Activated naive CD8-positive, alpha-beta T cell treated with anti-CD3 and anti-CD28 coated beads for 36 hours (primary cell): ENCODE measurements around the gene PXN. TPM values are rescaled to one million over a fixed set of nuclear protein-coding genes. Genes with fewer than 3 reads are reported as not detected.
"Not testable (repeated sequence)": the region's sequence is repeated elsewhere in the genome, so short reads cannot be mapped to it uniquely, and the experiment has no call there.

Experiments used
- DNase-seq: peaks from one replicate; pipeline ENCODE4 v3.0.0; 2021
- H3K27ac Mint-ChIP-seq: one replicate; pipeline ENCODE4 v1.8.0; 2022; ENCODE audit warnings: mild to moderate bottlenecking, moderate library complexity, mixed read lengths
- H3K27me3 Mint-ChIP-seq: one replicate; pipeline ENCODE4 v1.8.0; 2022; ENCODE audit warnings: mild to moderate bottlenecking, mixed read lengths
- H3K36me3 Mint-ChIP-seq: one replicate; pipeline ENCODE4 v1.8.0; 2021; ENCODE audit warnings: mild to moderate bottlenecking, mixed read lengths
- H3K4me1 Mint-ChIP-seq: one replicate; pipeline ENCODE4 v1.8.0; 2021; ENCODE audit warnings: mixed read lengths
- H3K4me3 Mint-ChIP-seq: one replicate; pipeline ENCODE4 v1.8.0; 2022; ENCODE audit warnings: mild to moderate bottlenecking, moderate library complexity, mixed read lengths
- H3K9me3 Mint-ChIP-seq: one replicate; pipeline ENCODE4 v1.8.0; 2022; ENCODE audit warnings: mixed read lengths
- total RNA-seq, 2 experiments: library from RNA; stranded (reverse); gene quantifications; one replicate each; pipeline ENCODE4 v1.2.3, GENCODE V29; 2021

PXN gene
- total RNA-seq, 2 experiments from 2014 or later: 37.1 to 39.2 TPM

GRCh38 chr12:120252071-120252906, 13.2 kb downstream of the PXN start:
- no peaks in the 10 kb centered on the region for H3K27me3 Mint-ChIP-seq
- H3K27ac Mint-ChIP-seq: peak overlapping the region; percentile 82
- peaks cover 13% of the 10 kb centered on the region for H3K36me3 Mint-ChIP-seq
- H3K4me3 Mint-ChIP-seq: peak overlapping the region; percentile 53
- H3K4me1 Mint-ChIP-seq: peaks cover 75% of the 10 kb centered on the region
- peak; percentile 67 for DNase-seq
- no peaks in the 10 kb centered on the region for H3K9me3 Mint-ChIP-seq

- H3K27me3 Mint-ChIP-seq, H3K9me3 Mint-ChIP-seq, DNase-seq: not testable (repeated sequence)
- peak overlapping the region; percentile 53 for H3K4me3 Mint-ChIP-seq
- H3K4me1 Mint-ChIP-seq: peaks cover 75% of the 10 kb centered on the region
- peak overlapping the region; percentile 82 for H3K27ac Mint-ChIP-seq
- H3K36me3 Mint-ChIP-seq: peaks cover 13% of the 10 kb centered on the region
Observed at GRCh38 chr12:120251364-120252070, 14.0 kb downstream of the PXN start.

- Mint-ChIP-seq H3K27me3 (no peaks in the 10 kb centered on the region), H3K4me1 (peaks cover 70% of the 10 kb centered on the region), H3K36me3 (peaks cover 13% of the 10 kb centered on the region), H3K9me3 (no peaks in the 10 kb centered on the region), H3K4me3 (peak overlapping the region; percentile 60), H3K27ac (peak overlapping the region; percentile 85)
- no peak for DNase-seq
Observed at GRCh38 chr12:120249875-120250795, 15.4 kb downstream of the PXN start.

GRCh38 chr12:120249266-120249874, 16.2 kb downstream of the PXN start:
- Mint-ChIP-seq H3K4me1 (peaks cover 64% of the 10 kb centered on the region), H3K27me3 (no peaks in the 10 kb centered on the region), H3K36me3 (peaks cover 9% of the 10 kb centered on the region), H3K4me3 (no peak overlapping the region), H3K9me3 (no peaks in the 10 kb centered on the region), H3K27ac (no peak overlapping the region)
- no peak for DNase-seq

GRCh38 chr12:120247621-120248030, 17.9 kb downstream of the PXN start:
- H3K4me1 Mint-ChIP-seq: peaks cover 58% of the 10 kb centered on the region
- no peaks in the 10 kb centered on the region for H3K27me3 Mint-ChIP-seq
- H3K27ac Mint-ChIP-seq: no peak overlapping the region
- H3K4me3 Mint-ChIP-seq: no peak overlapping the region
- no peak for DNase-seq
- H3K9me3 Mint-ChIP-seq: no peaks in the 10 kb centered on the region
- peaks cover 9% of the 10 kb centered on the region for H3K36me3 Mint-ChIP-seq

- no peaks in the 10 kb centered on the region for H3K27me3 Mint-ChIP-seq
- no peak for DNase-seq
- H3K27ac Mint-ChIP-seq: no peak overlapping the region
- H3K4me3 Mint-ChIP-seq: no peak overlapping the region
- peaks cover 9% of the 10 kb centered on the region for H3K36me3 Mint-ChIP-seq
- H3K9me3 Mint-ChIP-seq: no peaks in the 10 kb centered on the region
- peaks cover 54% of the 10 kb centered on the region for H3K4me1 Mint-ChIP-seq
Observed at GRCh38 chr12:120247183-120247582, 18.3 kb downstream of the PXN start.

GRCh38 chr12:120246705-120247104, 18.8 kb downstream of the PXN start:
- not testable (repeated sequence) for H3K4me3 Mint-ChIP-seq, H3K27ac Mint-ChIP-seq, H3K27me3 Mint-ChIP-seq, H3K36me3 Mint-ChIP-seq, DNase-seq, H3K9me3 Mint-ChIP-seq
- H3K4me1 Mint-ChIP-seq: peaks cover 52% of the 10 kb centered on the region

GRCh38 chr12:120242971-120243699, 22.4 kb downstream of the PXN start:
- Mint-ChIP-seq H3K9me3 (no peaks in the 10 kb centered on the region), H3K36me3 (no peaks in the 10 kb centered on the region), H3K27me3 (no peaks in the 10 kb centered on the region), H3K4me3 (no peak overlapping the region), H3K4me1 (peaks cover 42% of the 10 kb centered on the region), H3K27ac (no peak overlapping the region)
- no peak for DNase-seq

GRCh38 chr12:120242275-120242799, 23.2 kb downstream of the PXN start:
- Mint-ChIP-seq H3K27ac (no peak overlapping the region), H3K4me1 (peaks cover 44% of the 10 kb centered on the region)
- DNase-seq: no peak

GRCh38 chr12:120241561-120242274, 23.8 kb downstream of the PXN start:
- Mint-ChIP-seq H3K4me1 (peaks cover 43% of the 10 kb centered on the region), H3K4me3 (no peak overlapping the region), H3K9me3 (no peaks in the 10 kb centered on the region), H3K27ac (no peak overlapping the region), H3K27me3 (no peaks in the 10 kb centered on the region), H3K36me3 (no peaks in the 10 kb centered on the region)
- DNase-seq: no peak

More at GRCh38 chr12:120242275-120242799, 23.2 kb downstream of the PXN start:
- Mint-ChIP-seq H3K4me3 (no peak overlapping the region), H3K27me3 (no peaks in the 10 kb centered on the region), H3K9me3 (no peaks in the 10 kb centered on the region), H3K36me3 (no peaks in the 10 kb centered on the region)

- Mint-ChIP-seq H3K27ac (no peak overlapping the region), H3K9me3 (no peaks in the 10 kb centered on the region), H3K4me3 (no peak overlapping the region), H3K27me3 (no peaks in the 10 kb centered on the region), H3K4me1 (peaks cover 51% of the 10 kb centered on the region), H3K36me3 (no peaks in the 10 kb centered on the region)
- no peak for DNase-seq
Observed at GRCh38 chr12:120240495-120240833, 25.1 kb downstream of the PXN start.

GRCh38 chr12:120239776-120240494, 25.6 kb downstream of the PXN start:
- Mint-ChIP-seq H3K36me3 (no peaks in the 10 kb centered on the region), H3K27me3 (no peaks in the 10 kb centered on the region), H3K4me3 (no peak overlapping the region), H3K27ac (no peak overlapping the region), H3K9me3 (no peaks in the 10 kb centered on the region), H3K4me1 (peaks cover 51% of the 10 kb centered on the region)
- DNase-seq: no peak
